Ishikawa (cell line): Measurements from ENCODE around the gene TBX2.

Experiments used
- CEBPB ChIP-seq: IDR thresholded peaks from 2 replicates; pipeline ENCODE4 v1.6.1; 2012
- EGR1 ChIP-seq: IDR thresholded peaks from 2 replicates; pipeline ENCODE4 v1.6.1; 2012
- EP300 ChIP-seq: IDR thresholded peaks from 2 replicates; pipeline ENCODE4 v1.6.1; 2012; ENCODE audit warnings: borderline replicate concordance
- FOXM1 ChIP-seq: IDR thresholded peaks from 2 replicates; pipeline ENCODE4 v1.6.1; 2012; ENCODE audit warnings: low read depth, borderline replicate concordance
- TAF1 ChIP-seq: IDR thresholded peaks from 2 replicates; pipeline ENCODE4 v1.6.1; 2012; ENCODE audit warnings: low read depth, mild to moderate bottlenecking
- YY1 ChIP-seq: IDR thresholded peaks from 2 replicates; pipeline ENCODE4 v1.6.1; 2012; ENCODE audit warnings: low read depth
- TF ChIP-seq, protein P1 (sequence below): IDR thresholded peaks from 2 replicates; pipeline ENCODE4 v1.6.1; 2012; ENCODE audit warnings: low read depth, mild to moderate bottlenecking
- TF ChIP-seq, protein P2 (sequence below): IDR thresholded peaks from 2 replicates; pipeline ENCODE4 v1.6.1; 2012

DNA sequence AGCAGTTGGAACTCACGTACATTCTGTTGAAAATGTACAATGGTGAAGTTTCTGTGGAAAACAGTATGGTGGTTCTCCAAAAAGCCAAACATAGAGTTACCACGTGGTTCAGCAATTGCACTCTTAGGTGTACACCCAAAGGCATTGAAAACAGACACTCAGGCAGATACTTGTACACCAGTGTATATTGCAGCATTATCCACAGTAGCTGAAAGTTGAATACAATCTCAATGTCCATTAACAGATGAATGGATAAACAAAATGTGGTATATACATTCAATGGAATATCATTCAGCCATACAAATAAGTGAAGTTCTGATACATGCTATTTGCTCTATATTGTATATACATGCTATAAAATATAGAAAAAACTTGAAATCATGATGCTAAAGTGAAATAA, 23.2 kb downstream of the TBX2 start:
- TF ChIP-seq, protein P1, sequence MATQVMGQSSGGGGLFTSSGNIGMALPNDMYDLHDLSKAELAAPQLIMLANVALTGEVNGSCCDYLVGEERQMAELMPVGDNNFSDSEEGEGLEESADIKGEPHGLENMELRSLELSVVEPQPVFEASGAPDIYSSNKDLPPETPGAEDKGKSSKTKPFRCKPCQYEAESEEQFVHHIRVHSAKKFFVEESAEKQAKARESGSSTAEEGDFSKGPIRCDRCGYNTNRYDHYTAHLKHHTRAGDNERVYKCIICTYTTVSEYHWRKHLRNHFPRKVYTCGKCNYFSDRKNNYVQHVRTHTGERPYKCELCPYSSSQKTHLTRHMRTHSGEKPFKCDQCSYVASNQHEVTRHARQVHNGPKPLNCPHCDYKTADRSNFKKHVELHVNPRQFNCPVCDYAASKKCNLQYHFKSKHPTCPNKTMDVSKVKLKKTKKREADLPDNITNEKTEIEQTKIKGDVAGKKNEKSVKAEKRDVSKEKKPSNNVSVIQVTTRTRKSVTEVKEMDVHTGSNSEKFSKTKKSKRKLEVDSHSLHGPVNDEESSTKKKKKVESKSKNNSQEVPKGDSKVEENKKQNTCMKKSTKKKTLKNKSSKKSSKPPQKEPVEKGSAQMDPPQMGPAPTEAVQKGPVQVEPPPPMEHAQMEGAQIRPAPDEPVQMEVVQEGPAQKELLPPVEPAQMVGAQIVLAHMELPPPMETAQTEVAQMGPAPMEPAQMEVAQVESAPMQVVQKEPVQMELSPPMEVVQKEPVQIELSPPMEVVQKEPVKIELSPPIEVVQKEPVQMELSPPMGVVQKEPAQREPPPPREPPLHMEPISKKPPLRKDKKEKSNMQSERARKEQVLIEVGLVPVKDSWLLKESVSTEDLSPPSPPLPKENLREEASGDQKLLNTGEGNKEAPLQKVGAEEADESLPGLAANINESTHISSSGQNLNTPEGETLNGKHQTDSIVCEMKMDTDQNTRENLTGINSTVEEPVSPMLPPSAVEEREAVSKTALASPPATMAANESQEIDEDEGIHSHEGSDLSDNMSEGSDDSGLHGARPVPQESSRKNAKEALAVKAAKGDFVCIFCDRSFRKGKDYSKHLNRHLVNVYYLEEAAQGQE: no peak
- TF ChIP-seq FOXM1 (no peak), TAF1 (no peak), YY1 (no peak), EGR1 (no peak), CEBPB (no peak), EP300 (no peak)
- TF ChIP-seq, protein P2, sequence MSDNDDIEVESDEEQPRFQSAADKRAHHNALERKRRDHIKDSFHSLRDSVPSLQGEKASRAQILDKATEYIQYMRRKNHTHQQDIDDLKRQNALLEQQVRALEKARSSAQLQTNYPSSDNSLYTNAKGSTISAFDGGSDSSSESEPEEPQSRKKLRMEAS: no peak
